Peyer's patch (tissue), 4 donors: ENCODE results near the gene CALML3. TPM values are rescaled to one million over a fixed set of nuclear protein-coding genes. Genes with fewer than 3 reads are reported as not detected.

Source experiments
- DNase-seq, 3 donors: peaks; one replicate each; pipeline ENCODE4 v3.0.0-alpha.2; 2017 to 2019
- H3K27ac ChIP-seq, 4 donors: fragments of 200-600 bp; sonication (generic); one replicate each; pipeline ENCODE4 v1.5.1; 2016 to 2019
- H3K27me3 ChIP-seq, 2 donors: fragments of 200-600 bp; sonication (generic); one replicate each; pipeline ENCODE4 v1.5.1; 2019
- H3K36me3 ChIP-seq, 3 donors: fragments of 200-600 bp; sonication (generic); one replicate each; pipeline ENCODE4 v1.5.1; 2016 to 2019
- H3K4me1 ChIP-seq, 4 donors: fragments of 200-600 bp; sonication (generic); one replicate each; pipeline ENCODE4 v1.5.1; 2016 to 2019
- H3K4me3 ChIP-seq, 4 donors: fragments of 200-600 bp; sonication (generic); 1 replicate in 3 of 4; 2 replicates in 1 of 4; pipeline ENCODE4 v1.5.1; 2016 to 2019; ENCODE audit warnings: mild to moderate bottlenecking in 1 of 4
- H3K9me3 ChIP-seq, 4 donors: fragments of 200-600 bp; sonication (generic); one replicate each; pipeline ENCODE4 v1.5.1; 2016 to 2019; ENCODE audit warnings: mild to moderate bottlenecking in 1 of 4
- POLR2A ChIP-seq, 2 donors: fragments of 450-650 bp; IDR thresholded peaks; one replicate each; pipeline ENCODE4 v1.5.1; 2017; ENCODE audit warnings: antibody characterized with exemption in 2 of 2, mild to moderate bottlenecking in 2 of 2, moderate library complexity in 2 of 2
- total RNA-seq, 4 donors: library from RNA; depleted of rRNA; stranded (reverse); fragments of >200 nt; gene quantifications; one replicate each; pipeline ENCODE4 v1.1.0, GENCODE V29; 2016
- TF ChIP-seq, protein P1 (sequence below), 6 experiments: fragments of 450-650 bp in 4 of 6; fragments of 200-600 bp in 2 of 6; sonication (generic) in 1 of 6; IDR thresholded peaks; one replicate each; pipeline ENCODE4 v1.5.1; 2017 to 2019; ENCODE audit warnings: antibody characterized with exemption in 6 of 6, mild to moderate bottlenecking in 3 of 6, moderate library complexity in 1 of 6

CALML3 gene
- total RNA-seq, 4 donors from 2014 or later, result not detected

DNA sequence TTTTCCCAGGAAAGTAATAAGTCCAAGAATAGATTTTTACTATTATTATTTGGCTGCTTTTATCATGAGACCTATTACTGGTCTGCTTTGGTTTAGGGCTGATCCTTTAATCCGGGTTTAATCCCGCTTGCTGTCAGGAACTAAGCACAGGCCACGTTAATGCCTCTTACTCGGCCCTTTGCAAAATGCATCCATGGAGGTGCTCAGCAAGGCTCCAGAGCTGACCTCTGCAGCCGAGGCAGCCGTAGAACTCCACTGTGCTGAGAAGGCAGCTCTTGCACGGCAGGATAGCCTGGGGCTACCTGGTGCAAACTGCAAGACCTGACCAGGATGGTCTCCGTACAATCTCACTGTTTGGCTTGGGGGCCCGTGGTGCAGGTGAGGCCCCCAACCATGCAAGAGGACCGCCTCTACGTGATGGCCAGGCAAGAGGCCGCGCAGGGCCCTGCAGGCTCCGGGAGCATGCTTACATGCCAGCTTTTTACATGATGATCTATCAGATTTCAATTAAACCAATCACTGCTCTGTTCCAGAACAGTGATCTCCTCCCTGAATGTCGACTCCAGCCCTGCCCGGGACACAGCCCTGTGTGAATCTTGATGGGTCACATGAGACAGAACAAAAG lies 10.4 kb upstream of the CALML3 start:
- Histone ChIP-seq H3K27ac (no peak overlapping the region), H3K4me3 (no peak overlapping the region), H3K36me3 (no peaks in the 10 kb centered on the region), H3K4me1 (peaks cover 0 to 7% (median 2%) of the 10 kb centered on the region in 4 donors), H3K27me3 (no peaks in the 10 kb centered on the region), H3K9me3 (no peaks in the 10 kb centered on the region)
- DNase-seq, result peak in 1 of 3 donors; percentile 18
- TF ChIP-seq, protein P1, sequence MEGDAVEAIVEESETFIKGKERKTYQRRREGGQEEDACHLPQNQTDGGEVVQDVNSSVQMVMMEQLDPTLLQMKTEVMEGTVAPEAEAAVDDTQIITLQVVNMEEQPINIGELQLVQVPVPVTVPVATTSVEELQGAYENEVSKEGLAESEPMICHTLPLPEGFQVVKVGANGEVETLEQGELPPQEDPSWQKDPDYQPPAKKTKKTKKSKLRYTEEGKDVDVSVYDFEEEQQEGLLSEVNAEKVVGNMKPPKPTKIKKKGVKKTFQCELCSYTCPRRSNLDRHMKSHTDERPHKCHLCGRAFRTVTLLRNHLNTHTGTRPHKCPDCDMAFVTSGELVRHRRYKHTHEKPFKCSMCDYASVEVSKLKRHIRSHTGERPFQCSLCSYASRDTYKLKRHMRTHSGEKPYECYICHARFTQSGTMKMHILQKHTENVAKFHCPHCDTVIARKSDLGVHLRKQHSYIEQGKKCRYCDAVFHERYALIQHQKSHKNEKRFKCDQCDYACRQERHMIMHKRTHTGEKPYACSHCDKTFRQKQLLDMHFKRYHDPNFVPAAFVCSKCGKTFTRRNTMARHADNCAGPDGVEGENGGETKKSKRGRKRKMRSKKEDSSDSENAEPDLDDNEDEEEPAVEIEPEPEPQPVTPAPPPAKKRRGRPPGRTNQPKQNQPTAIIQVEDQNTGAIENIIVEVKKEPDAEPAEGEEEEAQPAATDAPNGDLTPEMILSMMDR (IDR thresholded peaks at IDR 0.05), result no peak
- no peak for TF ChIP-seq POLR2A (IDR thresholded peaks at IDR 0.05)

DNA sequence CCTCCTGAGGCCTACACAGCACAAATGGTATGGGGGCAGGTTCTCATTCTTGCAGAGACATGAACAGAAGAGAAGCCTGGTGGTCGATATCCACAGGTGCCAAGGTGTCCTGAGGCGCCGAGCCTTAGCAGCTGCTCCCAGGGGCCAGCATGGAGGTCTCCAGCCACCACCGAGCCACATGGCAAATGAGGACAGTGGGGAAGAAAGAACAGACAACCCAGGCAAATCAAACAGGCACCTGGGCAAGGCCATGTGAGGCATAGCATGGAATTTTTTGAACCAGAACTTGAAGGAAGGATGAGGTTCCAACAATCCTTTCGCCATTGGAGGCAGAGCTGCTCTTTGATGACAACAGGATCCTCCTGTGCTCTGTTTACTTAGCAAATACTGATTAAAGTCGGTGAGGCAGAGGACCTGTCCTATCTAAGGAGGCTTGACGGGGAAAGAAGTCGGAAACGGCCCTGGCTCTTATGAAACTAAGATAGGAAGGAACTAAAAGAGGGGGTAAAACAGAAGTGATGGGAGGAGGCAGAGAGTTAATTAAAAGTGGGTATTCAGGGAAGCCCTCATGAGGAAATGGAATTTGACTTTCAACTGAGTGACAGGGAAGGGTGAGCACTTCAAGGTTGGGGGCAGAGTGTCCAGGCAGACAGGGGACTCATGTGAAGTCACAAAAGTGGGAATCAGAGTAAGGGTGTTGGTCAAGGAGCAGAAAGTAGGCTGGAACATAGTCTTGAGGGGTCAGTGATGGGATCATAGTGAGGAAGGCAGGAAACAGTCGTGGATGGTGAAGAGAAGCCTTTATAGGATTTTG lies 8.6 kb upstream of the CALML3 start:
- Histone ChIP-seq H3K9me3 (no peaks in the 10 kb centered on the region), H3K4me3 (no peak overlapping the region), H3K4me1 (peaks cover 0 to 7% (median 2%) of the 10 kb centered on the region in 4 donors), H3K27me3 (no peaks in the 10 kb centered on the region), H3K36me3 (no peaks in the 10 kb centered on the region), H3K27ac (no peak overlapping the region)
- TF ChIP-seq POLR2A (IDR thresholded peaks at IDR 0.05), result no peak
- TF ChIP-seq, protein P1 (IDR thresholded peaks at IDR 0.05), result no peak
- DNase-seq, result peak in 1 of 3 donors; percentile 28

DNA sequence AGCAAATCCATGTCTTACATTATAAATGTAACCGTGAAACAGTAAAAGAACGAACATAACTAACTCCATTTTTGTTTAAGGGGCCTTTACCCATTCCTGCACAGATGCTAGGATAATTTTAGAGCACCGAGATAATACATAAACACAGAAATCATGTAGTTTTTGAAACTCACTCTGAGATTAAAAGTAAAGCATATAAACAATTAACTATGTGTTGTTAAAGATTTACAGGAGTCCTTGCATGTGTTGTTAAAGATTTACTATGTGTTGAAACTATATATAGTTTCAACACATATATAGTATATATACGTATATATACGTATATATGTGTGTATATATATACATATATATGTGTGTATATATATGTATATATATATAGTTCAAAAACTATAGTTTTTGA lies 7.2 kb upstream of the CALML3 start:
- Histone ChIP-seq H3K36me3 (no peaks in the 10 kb centered on the region), H3K4me3 (no peak overlapping the region), H3K27me3 (no peaks in the 10 kb centered on the region), H3K9me3 (no peaks in the 10 kb centered on the region), H3K4me1 (peaks cover 0 to 7% (median 2%) of the 10 kb centered on the region in 4 donors), H3K27ac (peak overlapping the region in 2 of 4 donors; percentile 23 to 59)
- DNase-seq, result no peak
- TF ChIP-seq, protein P1 (IDR thresholded peaks at IDR 0.05), result no peak
- TF ChIP-seq POLR2A (IDR thresholded peaks at IDR 0.05), result no peak

DNA sequence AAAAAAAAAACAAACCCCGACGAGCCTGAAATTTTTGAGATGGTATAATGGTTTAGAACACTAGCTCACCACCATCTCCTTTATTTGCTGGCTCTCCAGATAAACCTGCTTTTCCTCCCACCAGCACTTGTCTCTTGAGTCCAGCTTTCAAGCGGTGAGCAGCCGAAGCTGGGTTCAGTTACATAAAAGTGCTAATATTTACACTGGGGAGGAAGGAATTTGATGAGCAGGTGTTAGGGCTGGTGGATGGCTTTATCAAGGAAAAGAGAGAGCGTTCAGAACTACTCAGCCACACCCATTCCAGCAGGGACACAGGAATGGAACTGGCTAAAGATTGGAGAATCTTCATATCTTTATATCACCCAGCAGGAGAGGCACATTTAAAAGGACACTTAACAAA lies 6.6 kb upstream of the CALML3 start:
- TF ChIP-seq POLR2A (IDR thresholded peaks at IDR 0.05), result no peak
- TF ChIP-seq, protein P1 (IDR thresholded peaks at IDR 0.05), result no peak

DNA sequence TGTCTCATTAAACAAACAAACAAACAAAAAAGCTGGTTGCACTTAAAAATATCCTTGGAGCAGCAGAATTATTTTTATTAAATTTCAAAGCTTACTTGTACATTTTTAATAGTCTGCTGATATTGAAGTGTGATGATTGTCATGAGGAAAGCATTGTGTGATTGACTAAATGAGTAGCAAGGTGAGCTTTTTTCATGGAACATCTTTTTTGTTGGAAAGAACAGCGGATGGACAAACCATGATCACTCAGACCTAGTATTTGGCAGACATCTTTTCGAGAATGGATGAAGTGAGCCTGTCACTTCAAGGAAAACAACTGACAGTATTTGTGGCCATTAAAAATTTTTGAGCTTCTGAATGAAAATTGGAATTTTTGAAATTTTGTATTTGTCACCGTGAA lies 5.7 kb upstream of the CALML3 start:
- Histone ChIP-seq H3K27ac (peak overlapping the region in 1 of 4 donors; percentile 23), H3K9me3 (no peaks in the 10 kb centered on the region), H3K4me1 (peaks cover 0 to 7% (median 2%) of the 10 kb centered on the region in 4 donors), H3K27me3 (no peaks in the 10 kb centered on the region), H3K4me3 (no peak overlapping the region), H3K36me3 (no peaks in the 10 kb centered on the region)
- DNase-seq, result no peak
- TF ChIP-seq, protein P1 (IDR thresholded peaks at IDR 0.05), result no peak
- TF ChIP-seq POLR2A (IDR thresholded peaks at IDR 0.05), result no peak

More for the DNA sequence above, 6.6 kb upstream of the CALML3 start:
- H3K9me3 ChIP-seq, result no peaks in the 10 kb centered on the region
- H3K27ac ChIP-seq, result peak overlapping the region in 2 of 4 donors; percentile 23 to 64
- no peaks in the 10 kb centered on the region for H3K27me3 ChIP-seq
- peaks cover 0 to 7% (median 2%) of the 10 kb centered on the region in 4 donors for H3K4me1 ChIP-seq
- H3K4me3 ChIP-seq, result no peak overlapping the region
- peak in 2 of 3 donors; percentile 30 to 58 for DNase-seq
- H3K36me3 ChIP-seq, result no peaks in the 10 kb centered on the region
